GM21717 (cell line): ENCODE results near the gene SPCS2.

Experiments used
- ATAC-seq: cut with Tn5 transposase; IDR thresholded peaks from one replicate; pipeline ENCODE4 v1.9.1; 2021; ENCODE audit warnings: mild to moderate bottlenecking, moderate library complexity; ENCODE audit not compliant: unreplicated experiment

SPCS2 gene

DNA sequence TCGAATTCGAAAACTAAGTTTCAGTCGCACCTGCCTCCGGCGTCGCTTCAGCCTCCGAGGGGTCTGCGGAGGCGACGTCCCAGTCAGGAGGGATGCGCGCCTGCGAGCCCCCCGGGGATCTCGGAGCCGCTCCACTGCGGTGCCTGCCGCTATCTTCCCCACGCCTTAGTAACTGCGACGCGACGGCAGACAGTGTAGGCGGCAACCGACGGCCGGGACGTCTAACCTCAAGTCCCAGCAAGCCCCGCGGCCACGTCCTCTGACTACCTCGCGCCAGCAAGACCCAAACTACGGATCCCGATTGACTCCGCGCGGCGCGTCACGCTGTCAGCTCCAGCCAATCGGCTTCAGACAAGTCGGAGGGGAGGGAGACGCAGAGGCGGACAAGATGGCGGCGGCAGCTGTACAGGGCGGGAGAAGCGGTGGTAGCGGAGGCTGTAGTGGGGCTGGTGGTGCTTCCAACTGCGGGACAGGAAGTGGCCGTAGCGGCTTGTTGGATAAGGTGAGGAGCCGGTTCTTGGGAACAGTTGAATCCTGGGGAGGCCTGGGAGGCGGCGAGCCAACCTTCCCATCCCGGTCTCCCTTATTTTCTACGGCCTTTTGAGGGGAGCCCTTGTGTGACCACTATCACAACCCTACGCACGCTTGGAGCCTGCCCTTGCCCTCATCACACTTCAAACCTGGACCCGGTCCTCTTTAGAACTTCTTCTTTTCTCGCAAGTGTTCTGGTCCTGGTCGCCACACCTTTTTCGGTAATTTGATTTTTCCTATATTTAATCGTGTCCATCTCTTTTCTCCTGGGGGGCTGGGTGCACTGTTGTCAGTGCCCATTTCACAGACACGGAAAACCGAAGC, at the start of gene SPCS2, which contains the start of gene XRRA1:
Gene SPCS2, plus strand, starts transcription at position 369 of the 855 bp plus-strand sequence. Its CDS starts 20 bp downstream, at position 389.
Gene XRRA1, minus strand, starts transcription at position 194 of the 855 bp plus-strand sequence. CDS start 8,213 bp downstream, outside the sequence.
- peak; percentile 82 for ATAC-seq

DNA sequence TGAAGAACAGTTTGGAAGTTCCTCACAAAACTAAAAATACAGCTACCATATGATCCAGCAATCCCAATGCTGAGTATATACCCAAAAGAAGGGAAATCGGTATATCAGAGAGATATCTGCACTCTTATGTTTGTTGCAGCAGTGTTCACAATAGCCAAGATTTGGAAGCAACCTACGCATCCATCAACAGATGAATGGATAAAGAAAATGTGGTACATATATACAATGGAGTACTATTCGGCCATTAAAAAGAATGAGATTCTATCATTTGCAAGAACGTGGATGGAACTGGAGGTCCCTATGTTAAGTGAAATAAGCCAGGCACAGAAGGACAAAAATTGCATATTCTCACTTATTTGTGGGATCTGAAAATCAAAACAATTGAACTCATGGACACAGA, 46.7 kb upstream of the SPCS2 start:
- ATAC-seq, result no peak

DNA sequence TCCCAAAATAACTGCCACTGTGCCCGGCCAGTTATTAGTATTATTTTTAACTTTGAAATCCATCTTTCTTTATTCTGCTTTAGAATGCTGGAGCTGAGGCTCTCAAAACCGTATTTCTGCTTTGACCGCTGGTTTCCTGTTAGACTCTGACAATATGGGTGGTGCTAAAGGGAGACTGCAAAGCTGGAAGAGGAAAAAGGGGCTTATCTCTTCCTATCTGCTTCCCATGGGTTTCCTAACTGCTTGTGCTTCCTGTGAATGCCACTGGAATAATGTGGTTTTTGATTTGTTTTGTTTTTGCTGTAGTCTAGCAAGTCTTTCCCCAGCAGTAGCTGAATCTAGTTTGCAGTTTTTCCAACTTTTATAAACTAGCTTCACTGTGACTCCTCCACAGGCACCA, 43.7 kb upstream of the SPCS2 start:
- ATAC-seq, result no peak

GRCh38 chr11:74909385-74909784, 39.7 kb upstream of the SPCS2 start:
- ATAC-seq, result no peak

DNA sequence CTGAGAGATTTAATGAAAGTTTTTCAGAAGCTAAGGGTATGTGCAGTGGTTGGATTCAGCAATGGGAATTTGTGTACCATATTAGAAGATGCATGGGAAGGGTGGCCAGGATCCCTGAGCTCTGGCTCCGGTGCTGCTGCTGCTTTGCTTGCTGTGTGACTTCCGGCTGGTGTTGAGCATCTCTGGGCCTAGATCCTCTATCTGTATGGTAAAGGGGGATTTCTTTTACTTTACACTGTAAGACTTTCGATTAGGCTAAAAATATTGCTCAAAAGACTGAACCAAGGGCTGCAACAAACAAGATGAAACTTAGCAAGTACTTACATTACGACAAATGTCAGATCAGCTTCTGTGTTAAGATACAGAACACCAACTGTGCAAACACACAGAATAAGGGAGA, 39.3 kb upstream of the SPCS2 start:
- no peak for ATAC-seq

- no peak for ATAC-seq
Measured at GRCh38 chr11:74923125-74923524, 25.9 kb upstream of the SPCS2 start.

GRCh38 chr11:74925281-74925680, 23.8 kb upstream of the SPCS2 start:
- ATAC-seq, result no peak

- no peak for ATAC-seq
Measured at GRCh38 chr11:74926304-74927030, 22.6 kb upstream of the SPCS2 start.

DNA sequence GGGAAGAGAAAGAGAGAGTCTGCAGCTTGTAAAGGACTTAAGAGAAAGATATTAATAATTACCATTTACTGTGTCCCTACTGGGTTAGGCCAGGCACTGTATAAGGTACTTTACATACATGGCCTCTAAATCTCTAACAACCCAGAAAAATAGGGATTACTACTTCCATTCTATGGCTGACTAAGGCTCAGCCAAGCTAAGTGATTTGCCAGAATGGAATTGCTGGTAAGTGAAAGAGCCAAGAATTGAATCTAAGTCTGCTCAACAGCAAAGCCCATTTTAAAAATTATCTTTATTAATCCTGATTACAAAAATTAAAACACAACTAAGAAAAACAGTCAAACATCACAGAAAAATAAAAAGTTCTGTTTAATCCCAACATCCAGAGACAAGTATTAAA, 21.6 kb upstream of the SPCS2 start:
- no peak for ATAC-seq

GRCh38 chr11:74929431-74930363, 19.4 kb upstream of the SPCS2 start:
- no peak for ATAC-seq

GRCh38 chr11:74932169-74932568, 16.9 kb upstream of the SPCS2 start:
- ATAC-seq, result no peak

DNA sequence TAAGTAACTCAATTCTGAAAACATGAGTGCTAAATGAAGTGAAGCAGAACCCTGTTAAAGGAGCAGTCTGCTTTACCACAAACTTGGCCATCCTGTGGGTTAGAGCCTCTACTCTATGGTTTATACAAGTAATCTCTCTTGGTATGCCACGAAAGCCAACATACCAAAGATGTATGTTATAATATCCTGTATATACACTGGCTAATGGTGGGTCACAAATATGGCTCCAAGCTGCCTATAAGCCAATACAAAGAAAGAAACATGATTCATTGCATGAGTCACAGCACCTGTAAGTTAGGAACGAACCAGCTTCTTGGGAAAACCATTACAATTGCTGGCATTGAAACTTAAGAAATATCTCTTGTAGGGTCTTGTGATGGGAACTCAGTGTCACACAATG, 16.3 kb upstream of the SPCS2 start:
- ATAC-seq, result no peak

- no peak for ATAC-seq
Measured at GRCh38 chr11:74933765-74934164, 15.3 kb upstream of the SPCS2 start.

DNA sequence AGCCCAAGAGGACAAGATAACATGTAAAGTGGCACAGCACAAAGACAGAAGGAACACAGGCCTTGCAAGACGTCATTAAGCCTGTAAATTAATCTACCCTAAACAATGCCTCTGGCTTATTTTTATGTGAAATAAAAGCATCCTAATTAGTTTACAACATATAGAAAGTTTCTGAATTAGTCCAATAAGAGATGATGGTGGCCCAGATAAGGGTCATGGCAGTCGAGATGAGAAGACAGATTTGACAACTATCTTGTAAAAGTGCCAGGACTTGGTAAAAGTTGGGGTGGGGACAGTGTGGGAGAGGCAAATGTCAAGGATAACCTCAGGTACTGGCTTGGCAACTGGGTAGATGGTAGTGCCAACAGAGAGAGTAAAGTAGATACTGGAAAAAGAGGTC, 13.8 kb upstream of the SPCS2 start:
- no peak for ATAC-seq

DNA sequence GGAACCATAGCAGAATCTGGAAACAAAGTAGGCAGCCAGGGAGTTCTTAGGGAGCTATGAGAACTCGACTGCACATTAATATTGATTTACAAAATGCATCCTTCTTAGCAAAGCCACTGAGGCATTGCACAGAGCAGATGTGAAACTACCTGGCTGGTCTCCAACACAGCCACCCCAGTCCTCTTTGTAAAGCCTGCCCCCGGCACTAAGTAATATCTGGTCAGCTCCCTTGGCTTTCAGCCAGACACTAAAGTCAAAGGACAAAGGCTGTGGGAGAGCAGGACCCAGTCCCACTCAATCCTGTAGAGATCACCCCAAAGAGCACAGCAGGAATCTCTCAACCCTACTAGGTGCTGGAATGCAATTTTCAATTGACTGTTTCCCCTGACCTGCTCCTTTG, 13.0 kb upstream of the SPCS2 start:
- no peak for ATAC-seq

GRCh38 chr11:74936976-74937375, 12.1 kb upstream of the SPCS2 start:
- ATAC-seq, result no peak

DNA sequence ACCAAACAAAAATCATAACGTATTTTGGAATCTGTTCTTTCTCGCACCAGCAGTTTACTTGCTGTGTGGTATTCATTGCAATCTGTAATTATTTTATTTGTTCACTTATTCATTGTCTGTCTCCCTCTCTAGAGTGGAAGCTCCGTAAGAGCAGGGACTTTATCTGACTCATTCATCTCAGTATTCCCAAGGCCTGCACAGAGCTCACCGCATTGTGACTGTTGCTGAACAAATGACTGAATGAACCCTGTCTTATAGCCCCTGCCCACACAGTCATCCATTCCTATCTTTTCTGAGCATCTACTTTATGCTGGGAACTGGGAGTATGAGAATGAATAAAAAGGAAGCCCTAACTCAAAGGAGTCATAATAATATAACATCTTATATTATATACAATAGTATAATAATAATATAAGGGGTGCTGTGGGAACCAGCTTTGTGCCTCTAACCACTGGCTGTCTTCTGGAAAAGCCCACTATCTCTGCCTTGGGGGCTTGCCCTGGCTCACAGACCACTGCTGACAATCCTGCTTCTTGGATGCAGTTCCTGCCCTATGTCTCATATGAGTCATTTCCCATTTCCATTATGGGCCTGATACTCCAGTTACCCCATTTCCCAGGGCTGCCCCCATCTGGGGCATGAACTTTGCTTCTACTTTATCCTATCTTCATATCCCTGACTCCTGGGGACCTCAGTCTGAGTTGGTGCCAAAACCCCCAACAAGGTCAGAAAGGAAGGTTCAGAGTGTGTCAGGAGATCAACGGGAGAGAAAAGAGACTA, 11.2 kb upstream of the SPCS2 start:
- no peak for ATAC-seq

- ATAC-seq, result no peak
Measured at GRCh38 chr11:74941492-74941891, 7.6 kb upstream of the SPCS2 start.

DNA sequence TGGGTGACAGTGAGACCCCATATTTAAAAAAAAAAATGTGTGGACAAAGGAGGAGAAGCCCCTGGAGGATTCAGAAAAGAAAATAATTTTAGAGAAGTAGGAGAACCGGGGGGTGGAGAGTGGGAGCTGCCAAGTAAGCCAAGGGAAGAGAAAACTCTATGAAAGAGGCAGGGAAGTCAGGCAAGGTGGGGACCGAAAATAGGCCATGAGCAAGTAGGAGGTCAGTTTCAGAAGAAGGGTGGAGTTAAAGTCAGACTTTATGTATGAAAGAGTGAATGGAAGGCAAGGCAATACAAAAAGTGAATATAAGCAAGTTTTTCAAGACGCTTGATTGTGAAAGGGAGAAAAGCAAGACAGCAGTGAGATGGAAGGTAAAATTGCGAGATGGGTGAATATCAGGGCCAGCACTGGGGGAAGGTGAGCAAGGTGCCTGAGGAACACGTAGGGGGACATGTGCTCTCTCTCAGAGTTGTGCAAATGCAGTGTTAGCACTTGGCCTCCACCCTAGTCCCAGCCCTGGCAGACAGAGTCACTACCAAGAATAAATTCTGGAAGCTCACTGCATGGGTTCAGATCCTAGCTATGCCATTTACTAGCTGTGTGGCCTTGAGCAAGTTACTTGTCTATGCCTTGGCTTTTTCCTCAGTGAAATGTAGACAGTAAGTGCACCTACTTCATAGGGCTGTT, 6.8 kb upstream of the SPCS2 start:
- ATAC-seq, result no peak

- peak; percentile 14 for ATAC-seq
Measured at GRCh38 chr11:74948546-74948897, 544 bp upstream of the SPCS2 start.
